Measurements from ENCODE around the gene KANK2.
"Not testable (repeated sequence)": the region's sequence is repeated elsewhere in the genome, so short reads cannot be mapped to it uniquely, and the experiment has no call there.

The KANK2 gene

GRCh38 chr19:11127905-11128304, 69.4 kb downstream of the KANK2 start:
- TF ChIP-seq EZH2 (IDR thresholded peaks at IDR 0.05; ENCODE audit: borderline replicate concordance, low read length) (no peak), CTCF (IDR thresholded peaks at IDR 0.05; ENCODE audit: low read length) (no peak)
- Histone ChIP-seq H3K9ac (ENCODE audit: low read length) (no peak overlapping the region), H3K36me3 (ENCODE audit: insufficient read depth, low read length) (peaks cover 98% of the 10 kb centered on the region), H3K9me3 (ENCODE audit: low read length) (no peaks in the 10 kb centered on the region), H4K20me1 (ENCODE audit: insufficient read depth, low read length) (no peaks in the 10 kb centered on the region), H3K27ac (ENCODE audit: low read depth, low read length, poor library complexity, severe bottlenecking) (no peak overlapping the region), H3K4me3 (ENCODE audit: low read depth, low read length, poor library complexity, severe bottlenecking) (no peak overlapping the region), H3K4me1 (ENCODE audit: insufficient read depth, low read length, severe bottlenecking) (no peaks in the 10 kb centered on the region), H3K9me2 (ENCODE audit: low read depth, low read length) (no peaks in the 10 kb centered on the region), H3K27me3 (ENCODE audit: insufficient read depth, low read length) (no peaks in the 10 kb centered on the region), H3K4me2 (ENCODE audit: low read length) (no peak overlapping the region), H2AFZ (ENCODE audit: low read length) (no peak overlapping the region), H3F3A (ENCODE audit: insufficient read depth, low read length) (no peaks in the 10 kb centered on the region; the same call in 1 of the 2 replicates), H3K79me2 (ENCODE audit: insufficient read depth, low read length) (no peaks in the 10 kb centered on the region)

GRCh38 chr19:11125994-11126685, 71.2 kb downstream of the KANK2 start:
- TF ChIP-seq EZH2 (IDR thresholded peaks at IDR 0.05; ENCODE audit: borderline replicate concordance, low read length) (no peak), CTCF (IDR thresholded peaks at IDR 0.05; ENCODE audit: low read length) (peak; percentile 74)
- H3K4me1 ChIP-seq (ENCODE audit: insufficient read depth, low read length, severe bottlenecking) = no peaks in the 10 kb centered on the region
- no peaks in the 10 kb centered on the region for H3K79me2 ChIP-seq (ENCODE audit: insufficient read depth, low read length)
- H3K9ac ChIP-seq (ENCODE audit: low read length) = no peak overlapping the region
- no peaks in the 10 kb centered on the region for H4K20me1 ChIP-seq (ENCODE audit: insufficient read depth, low read length)
- peaks cover 93% of the 10 kb centered on the region for H3K36me3 ChIP-seq (ENCODE audit: insufficient read depth, low read length)
- no peaks in the 10 kb centered on the region for H3F3A ChIP-seq (ENCODE audit: insufficient read depth, low read length)
- H3K4me2 ChIP-seq (ENCODE audit: low read length) = no peak overlapping the region
- no peak overlapping the region for H2AFZ ChIP-seq (ENCODE audit: low read length)
- H3K27me3 ChIP-seq (ENCODE audit: insufficient read depth, low read length) = no peaks in the 10 kb centered on the region
- no peak overlapping the region for H3K4me3 ChIP-seq (ENCODE audit: low read depth, low read length, poor library complexity, severe bottlenecking)
- H3K9me3 ChIP-seq (ENCODE audit: low read length) = no peaks in the 10 kb centered on the region
- no peaks in the 10 kb centered on the region for H3K9me2 ChIP-seq (ENCODE audit: low read depth, low read length)
- no peak overlapping the region for H3K27ac ChIP-seq (ENCODE audit: low read depth, low read length, poor library complexity, severe bottlenecking)

GRCh38 chr19:11124157-11124556, 73.2 kb downstream of the KANK2 start:
- not testable (repeated sequence) for H4K20me1 ChIP-seq (ENCODE audit: insufficient read depth, low read length); H3K9me3 ChIP-seq (ENCODE audit: low read length); H3K9ac ChIP-seq (ENCODE audit: low read length); H3K9me2 ChIP-seq (ENCODE audit: low read depth, low read length); H3K79me2 ChIP-seq (ENCODE audit: insufficient read depth, low read length); H3K4me2 ChIP-seq (ENCODE audit: low read length); H2AFZ ChIP-seq (ENCODE audit: low read length); H3K4me3 ChIP-seq (ENCODE audit: low read depth, low read length, poor library complexity, severe bottlenecking); H3F3A ChIP-seq (ENCODE audit: insufficient read depth, low read length); H3K4me1 ChIP-seq (ENCODE audit: insufficient read depth, low read length, severe bottlenecking); H3K27me3 ChIP-seq (ENCODE audit: insufficient read depth, low read length); H3K27ac ChIP-seq (ENCODE audit: low read depth, low read length, poor library complexity, severe bottlenecking)
- H3K36me3 ChIP-seq (ENCODE audit: insufficient read depth, low read length) = peaks cover 93% of the 10 kb centered on the region

- H3K27me3 ChIP-seq (ENCODE audit: insufficient read depth, low read length) = no peaks in the 10 kb centered on the region
- no peaks in the 10 kb centered on the region for H3F3A ChIP-seq (ENCODE audit: insufficient read depth, low read length)
- H3K36me3 ChIP-seq (ENCODE audit: insufficient read depth, low read length) = peaks cover 92% of the 10 kb centered on the region
- no peak overlapping the region for H3K9ac ChIP-seq (ENCODE audit: low read length)
- no peak overlapping the region for H3K27ac ChIP-seq (ENCODE audit: low read depth, low read length, poor library complexity, severe bottlenecking)
- no peaks in the 10 kb centered on the region for H3K4me1 ChIP-seq (ENCODE audit: insufficient read depth, low read length, severe bottlenecking)
- no peak overlapping the region for H2AFZ ChIP-seq (ENCODE audit: low read length)
- no peak overlapping the region for H3K4me2 ChIP-seq (ENCODE audit: low read length)
- no peaks in the 10 kb centered on the region for H4K20me1 ChIP-seq (ENCODE audit: insufficient read depth, low read length)
- no peaks in the 10 kb centered on the region for H3K9me3 ChIP-seq (ENCODE audit: low read length)
- H3K79me2 ChIP-seq (ENCODE audit: insufficient read depth, low read length) = no peaks in the 10 kb centered on the region
- TF ChIP-seq EZH2 (IDR thresholded peaks at IDR 0.05; ENCODE audit: borderline replicate concordance, low read length) (no peak), CTCF (IDR thresholded peaks at IDR 0.05; ENCODE audit: low read length) (no peak)
- no peak overlapping the region for H3K4me3 ChIP-seq (ENCODE audit: low read depth, low read length, poor library complexity, severe bottlenecking)
- H3K9me2 ChIP-seq (ENCODE audit: low read depth, low read length) = no peaks in the 10 kb centered on the region
These were observed 74.2 kb downstream of the KANK2 start for GRCh38 chr19:11123114-11123513.

- peaks cover 92% of the 10 kb centered on the region for H3K36me3 ChIP-seq (ENCODE audit: insufficient read depth, low read length)
- not testable (repeated sequence) for H3K9ac ChIP-seq (ENCODE audit: low read length); H3F3A ChIP-seq (ENCODE audit: insufficient read depth, low read length)
These were observed 75.4 kb downstream of the KANK2 start for GRCh38 chr19:11121963-11122362.

More at GRCh38 chr19:11121963-11122362, 75.4 kb downstream of the KANK2 start:
- H3K4me1 ChIP-seq (ENCODE audit: insufficient read depth, low read length, severe bottlenecking); H3K27me3 ChIP-seq (ENCODE audit: insufficient read depth, low read length); H3K9me2 ChIP-seq (ENCODE audit: low read depth, low read length); H3K4me3 ChIP-seq (ENCODE audit: low read depth, low read length, poor library complexity, severe bottlenecking); H3K4me2 ChIP-seq (ENCODE audit: low read length); H2AFZ ChIP-seq (ENCODE audit: low read length); H4K20me1 ChIP-seq (ENCODE audit: insufficient read depth, low read length); H3K79me2 ChIP-seq (ENCODE audit: insufficient read depth, low read length); H3K27ac ChIP-seq (ENCODE audit: low read depth, low read length, poor library complexity, severe bottlenecking); H3K9me3 ChIP-seq (ENCODE audit: low read length): not testable (repeated sequence)

All from OCI-LY1 (cell line).